ENCODE measurements around the gene IFT20. TPM values are rescaled to one million over a fixed set of nuclear protein-coding genes. Genes with fewer than 3 reads are reported as not detected.

The IFT20 gene
- total and polyA plus RNA-seq, 2 of the 13 experiments (the other 11 are each of a cell fraction or from before 2014, with no cell fraction given), result 28.0 to 37.8 TPM

DNA sequence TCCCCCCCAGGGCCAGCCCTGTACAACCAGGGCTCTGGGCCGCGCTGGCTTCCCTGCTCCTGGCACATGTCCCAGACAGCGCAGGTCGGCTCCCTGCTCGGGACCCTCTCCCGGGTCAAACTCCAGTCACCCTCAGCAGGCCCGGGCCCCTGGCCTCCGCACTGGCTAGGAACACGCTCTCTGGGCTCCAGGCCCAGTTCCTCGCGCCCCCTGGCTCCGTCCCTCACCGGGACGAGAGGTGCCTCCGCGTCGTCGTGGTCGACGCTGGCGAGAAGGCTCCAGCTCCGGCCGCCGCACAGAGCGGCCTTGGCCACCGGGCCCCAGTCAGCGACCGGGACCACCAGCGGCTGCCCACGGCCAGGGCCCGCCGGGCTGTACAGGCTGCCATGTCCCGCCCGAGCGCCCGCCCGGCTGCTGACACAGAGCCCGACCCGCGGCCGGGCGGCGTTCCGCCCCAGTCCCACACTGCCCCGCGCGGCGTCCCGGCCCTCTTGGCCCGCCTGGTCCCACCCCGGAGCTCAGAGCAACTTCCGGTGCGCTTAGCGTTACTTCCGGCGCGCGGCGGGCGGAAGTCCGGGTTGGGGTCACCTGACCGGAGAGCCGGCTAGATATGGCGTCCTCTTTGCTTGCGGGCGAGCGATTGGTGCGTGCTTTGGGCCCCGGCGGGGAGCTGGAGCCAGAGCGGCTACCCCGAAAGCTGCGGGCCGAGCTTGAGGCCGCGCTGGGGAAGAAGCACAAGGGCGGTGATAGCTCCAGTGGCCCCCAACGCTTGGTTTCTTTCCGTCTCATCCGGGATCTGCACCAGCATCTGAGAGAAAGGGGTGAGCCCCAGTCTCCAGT, 22.0 kb upstream of the IFT20 start, which contains the start of gene POLDIP2 (continued):
- no peak for TF ChIP-seq ZNF530 (CRISPR knock-in tag; IDR thresholded peaks at IDR 0.05; ENCODE audit: low read depth)
- 0 out of 2 replicates have a peak, but pooled peaks have one; percentile 48 for TF ChIP-seq ZNF101 (CRISPR knock-in tag; IDR thresholded peaks at IDR 0.05; ENCODE audit: borderline replicate concordance, low read depth)
- 0 out of 2 replicates have a peak, but pooled peaks have one; percentile 27 for TF ChIP-seq ZNF451 (CRISPR knock-in tag; IDR thresholded peaks at IDR 0.05)
- TF ChIP-seq ZFP36L2 (CRISPR knock-in tag; IDR thresholded peaks at IDR 0.05), result no peak
- TF ChIP-seq NKX3-1 (CRISPR knock-in tag; IDR thresholded peaks at IDR 0.05), result peak; percentile 44; the same call in 1 of the 2 replicates
- peak; percentile 37; the same call in 1 of the 2 replicates for TF ChIP-seq NR2F2 (IDR thresholded peaks at IDR 0.05; ENCODE audit: borderline replicate concordance, low read depth)
- TF ChIP-seq KLF6 (CRISPR knock-in tag; IDR thresholded peaks at IDR 0.05), result peak; percentile 91
- peak; percentile 50; the same call in 1 of the 2 replicates for TF ChIP-seq PPARG (CRISPR knock-in tag; conservative IDR thresholded peaks at IDR 0.05)
- TF ChIP-seq SATB2 (CRISPR knock-in tag; IDR thresholded peaks at IDR 0.05), result 0 out of 2 replicates have a peak, but pooled peaks have one; percentile 22
- peak; percentile 12; the same call in 1 of the 2 replicates for TF ChIP-seq MEIS2 (CRISPR knock-in tag; IDR thresholded peaks at IDR 0.05)
- TF ChIP-seq, protein P1, sequence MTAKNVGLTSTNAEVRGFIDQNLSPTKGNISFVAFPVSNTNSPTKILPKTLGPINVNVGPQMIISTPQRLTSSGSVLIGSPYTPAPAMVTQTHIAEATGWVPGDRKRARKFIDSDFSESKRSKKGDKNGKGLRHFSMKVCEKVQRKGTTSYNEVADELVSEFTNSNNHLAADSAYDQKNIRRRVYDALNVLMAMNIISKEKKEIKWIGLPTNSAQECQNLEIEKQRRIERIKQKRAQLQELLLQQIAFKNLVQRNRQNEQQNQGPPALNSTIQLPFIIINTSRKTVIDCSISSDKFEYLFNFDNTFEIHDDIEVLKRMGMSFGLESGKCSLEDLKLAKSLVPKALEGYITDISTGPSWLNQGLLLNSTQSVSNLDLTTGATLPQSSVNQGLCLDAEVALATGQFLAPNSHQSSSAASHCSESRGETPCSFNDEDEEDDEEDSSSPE (CRISPR knock-in tag; IDR thresholded peaks at IDR 0.05), result peak; percentile 52; the same call in 1 of the 2 replicates
- 0 out of 2 replicates have a peak, but pooled peaks have one; percentile 43 for TF ChIP-seq SNAI1 (CRISPR knock-in tag; IDR thresholded peaks at IDR 0.05; ENCODE audit: borderline replicate concordance)
- peak; percentile 21 for TF ChIP-seq NFYC (CRISPR knock-in tag; IDR thresholded peaks at IDR 0.05)
- no peak for TF ChIP-seq MAFG (CRISPR knock-in tag; IDR thresholded peaks at IDR 0.05)
- no peak for TF ChIP-seq FOXA1 (IDR thresholded peaks at IDR 0.05)
- peak; percentile 53 for TF ChIP-seq FOXA1 (CRISPR knock-in tag; IDR thresholded peaks at IDR 0.05)
- peak; percentile 86 for TF ChIP-seq ETV6 (CRISPR knock-in tag; conservative IDR thresholded peaks at IDR 0.05)
- TF ChIP-seq ARHGAP35 (CRISPR knock-in tag; IDR thresholded peaks at IDR 0.05; ENCODE audit: borderline replicate concordance), result peak; percentile 56
- TF ChIP-seq ZNF33B (CRISPR knock-in tag; IDR thresholded peaks at IDR 0.05), result 0 out of 2 replicates have a peak, but pooled peaks have one; percentile 24
- peak; percentile 66; the same call in 1 of the 2 replicates for TF ChIP-seq ESRRA (CRISPR knock-in tag; IDR thresholded peaks at IDR 0.05; ENCODE audit: low read depth)
- TF ChIP-seq ZNF354B (CRISPR knock-in tag; IDR thresholded peaks at IDR 0.05), result 0 out of 2 replicates have a peak, but pooled peaks have one; percentile 24
- TF ChIP-seq, protein P2, sequence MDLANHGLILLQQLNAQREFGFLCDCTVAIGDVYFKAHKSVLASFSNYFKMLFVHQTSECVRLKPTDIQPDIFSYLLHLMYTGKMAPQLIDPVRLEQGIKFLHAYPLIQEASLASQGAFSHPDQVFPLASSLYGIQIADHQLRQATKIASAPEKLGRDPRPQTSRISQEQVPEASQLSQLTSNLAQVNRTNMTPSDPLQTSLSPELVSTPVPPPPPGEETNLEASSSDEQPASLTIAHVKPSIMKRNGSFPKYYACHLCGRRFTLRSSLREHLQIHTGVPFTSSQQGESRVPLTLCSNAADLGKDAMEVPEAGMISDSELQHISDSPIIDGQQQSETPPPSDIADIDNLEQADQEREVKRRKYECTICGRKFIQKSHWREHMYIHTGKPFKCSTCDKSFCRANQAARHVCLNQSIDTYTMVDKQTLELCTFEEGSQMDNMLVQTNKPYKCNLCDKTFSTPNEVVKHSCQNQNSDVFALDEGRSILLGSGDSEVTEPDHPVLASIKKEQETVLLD (CRISPR knock-in tag; IDR thresholded peaks at IDR 0.05; ENCODE audit: low read depth), result peak; percentile 81
- TF ChIP-seq, protein P3, sequence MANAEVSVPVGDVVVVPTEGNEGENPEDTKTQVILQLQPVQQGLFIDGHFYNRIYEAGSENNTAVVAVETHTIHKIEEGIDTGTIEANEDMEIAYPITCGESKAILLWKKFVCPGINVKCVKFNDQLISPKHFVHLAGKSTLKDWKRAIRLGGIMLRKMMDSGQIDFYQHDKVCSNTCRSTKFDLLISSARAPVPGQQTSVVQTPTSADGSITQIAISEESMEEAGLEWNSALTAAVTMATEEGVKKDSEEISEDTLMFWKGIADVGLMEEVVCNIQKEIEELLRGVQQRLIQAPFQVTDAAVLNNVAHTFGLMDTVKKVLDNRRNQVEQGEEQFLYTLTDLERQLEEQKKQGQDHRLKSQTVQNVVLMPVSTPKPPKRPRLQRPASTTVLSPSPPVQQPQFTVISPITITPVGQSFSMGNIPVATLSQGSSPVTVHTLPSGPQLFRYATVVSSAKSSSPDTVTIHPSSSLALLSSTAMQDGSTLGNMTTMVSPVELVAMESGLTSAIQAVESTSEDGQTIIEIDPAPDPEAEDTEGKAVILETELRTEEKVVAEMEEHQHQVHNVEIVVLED (CRISPR knock-in tag; IDR thresholded peaks at IDR 0.05; ENCODE audit: borderline replicate concordance), result peak; percentile 93
- no peak for TF ChIP-seq HOXA9 (CRISPR knock-in tag; IDR thresholded peaks at IDR 0.05; ENCODE audit: borderline replicate concordance)
- TF ChIP-seq KDM4B (CRISPR knock-in tag; IDR thresholded peaks at IDR 0.05), result peak; percentile 76; the same call in 1 of the 2 replicates
- peak; percentile 22; the same call in 1 of the 2 replicates for TF ChIP-seq ZNF264 (CRISPR knock-in tag; IDR thresholded peaks at IDR 0.05)
- peak; percentile 53; the same call in 1 of the 2 replicates for TF ChIP-seq FOXA3 (CRISPR knock-in tag; IDR thresholded peaks at IDR 0.05)

All from HepG2 (cell line).